GM18520 (cell line): ENCODE measurements around the gene COPZ1.
"Not testable (repeated sequence)": the region's sequence is repeated elsewhere in the genome, so short reads cannot be mapped to it uniquely, and the experiment has no call there.

ENCODE experiments used
- ATAC-seq: cut with Tn5 transposase; IDR thresholded peaks from one replicate; pipeline ENCODE4 v1.9.1; 2021; ENCODE audit not compliant: unreplicated experiment

Gene COPZ1

DNA sequence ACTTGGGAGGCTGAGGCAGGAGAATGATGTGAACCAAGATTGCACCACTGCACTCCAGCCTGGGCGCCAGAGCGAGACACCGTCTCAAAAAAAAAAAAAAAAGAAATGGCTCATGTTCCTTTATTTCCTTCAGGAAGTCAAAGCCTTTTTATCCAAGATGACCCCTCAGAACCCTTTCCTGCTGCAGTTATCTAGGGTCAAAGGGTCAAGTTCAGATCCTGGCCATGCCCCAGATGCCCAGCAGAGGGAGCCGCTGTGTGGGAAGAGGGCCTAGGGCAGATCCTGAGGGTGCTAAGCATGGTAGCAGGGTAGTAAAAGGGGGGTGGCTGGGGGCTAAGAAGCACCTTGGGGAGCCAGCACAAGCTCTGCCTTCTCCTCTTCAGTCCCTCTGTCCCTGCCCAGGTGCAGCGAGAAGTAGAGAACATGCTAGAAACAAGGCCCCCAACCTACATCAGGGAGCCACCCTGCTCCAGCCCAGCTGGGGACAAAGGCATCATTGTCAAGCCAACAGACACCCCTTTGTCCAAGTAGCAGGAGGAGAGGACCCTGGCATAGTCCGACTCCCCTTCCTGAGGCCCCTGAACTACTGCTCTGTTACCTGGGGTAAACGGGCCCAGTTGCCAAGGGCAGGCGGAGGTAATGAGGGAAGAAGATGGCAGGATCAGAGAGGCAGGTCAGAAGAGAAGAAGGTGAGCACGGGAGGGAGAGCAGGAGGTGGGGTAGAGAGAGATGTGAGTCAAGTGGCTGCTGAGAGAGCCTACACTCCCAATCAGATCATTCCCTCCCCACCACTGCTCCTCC, 30.6 kb upstream of the COPZ1 start:
- no peak for ATAC-seq

DNA sequence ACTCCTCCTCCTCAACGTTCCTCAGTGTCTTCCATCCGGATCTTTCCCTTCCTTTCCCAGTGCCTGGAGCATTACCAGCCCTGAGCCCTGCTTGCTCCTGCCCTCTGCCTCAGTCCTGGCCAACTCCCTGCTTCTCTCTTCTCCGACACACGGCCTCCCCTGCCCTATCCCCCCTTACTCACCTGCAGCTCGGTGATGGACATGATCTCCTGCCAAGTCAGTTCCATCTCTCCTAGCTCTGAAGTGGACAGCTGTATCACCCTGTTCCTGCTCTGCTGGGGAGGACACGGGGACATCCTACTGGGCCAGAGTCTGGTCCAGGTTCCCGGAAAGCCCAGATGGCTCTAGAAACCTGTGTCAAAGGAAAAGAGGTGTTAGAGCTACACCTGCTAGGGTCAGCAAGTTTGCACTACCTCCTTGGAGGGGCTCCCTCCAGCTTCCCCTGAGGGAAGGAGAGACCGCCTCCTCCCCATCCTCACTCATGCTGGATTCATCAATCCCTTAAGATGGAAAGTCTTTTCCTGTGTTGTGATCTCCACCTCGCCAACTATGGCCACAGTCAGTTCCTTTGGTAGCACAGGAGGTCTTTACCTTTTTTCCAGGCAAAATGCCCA, 29.9 kb upstream of the COPZ1 start:
- ATAC-seq = no peak

DNA sequence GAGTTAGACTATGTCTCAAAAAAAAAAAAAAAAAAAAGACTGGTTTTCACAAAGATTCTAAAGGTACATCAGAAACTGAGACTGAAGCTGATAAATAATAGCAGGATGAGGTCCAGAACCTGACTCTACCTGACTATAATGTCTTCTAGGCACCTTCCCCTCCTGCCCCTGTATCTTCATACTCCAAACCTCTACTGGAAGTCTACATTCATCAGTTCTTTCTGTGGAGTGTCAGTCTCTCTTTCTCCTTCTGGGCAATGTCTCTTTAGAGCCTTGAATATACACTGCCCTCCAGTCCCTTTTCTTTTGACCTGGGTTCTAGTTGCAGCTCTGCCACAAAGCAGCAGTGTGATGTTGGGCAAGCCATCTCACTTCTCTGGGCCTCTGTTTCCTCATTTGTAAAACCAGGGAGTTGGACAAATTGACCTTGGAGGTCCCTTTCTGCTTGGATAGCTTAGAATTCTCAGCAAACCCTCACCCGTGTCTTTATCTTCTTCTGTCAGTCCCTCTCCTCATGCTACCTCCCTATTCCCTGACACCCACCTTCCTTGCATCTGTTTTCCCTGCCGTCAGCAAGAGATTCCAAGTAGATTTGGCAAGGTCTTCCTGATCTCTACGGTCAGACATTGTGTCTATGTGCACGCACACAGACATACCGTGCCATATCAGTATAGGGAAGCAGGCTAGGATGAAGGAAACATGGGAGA, 28.4 kb upstream of the COPZ1 start:
- no peak for ATAC-seq

DNA sequence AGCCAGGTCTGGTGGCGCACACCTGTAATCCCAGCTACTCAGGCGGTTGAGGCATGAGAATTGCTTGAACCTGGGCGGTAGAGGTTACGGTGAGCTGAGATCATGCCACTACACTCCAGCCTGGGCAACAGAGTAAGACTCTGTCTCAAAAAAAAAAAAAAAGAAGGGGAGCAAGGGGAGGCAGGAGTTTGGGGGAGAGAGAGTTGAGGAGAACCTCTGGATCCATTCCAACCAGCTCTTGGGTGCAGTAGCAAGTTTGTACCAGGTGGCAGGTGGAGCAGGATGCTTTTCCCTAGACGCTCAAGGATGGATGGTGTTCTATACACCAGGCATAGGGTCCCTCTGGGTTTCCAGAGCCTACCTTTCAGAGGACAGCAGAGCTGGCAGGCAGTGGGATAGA, 26.0 kb upstream of the COPZ1 start:
- ATAC-seq = no peak

DNA sequence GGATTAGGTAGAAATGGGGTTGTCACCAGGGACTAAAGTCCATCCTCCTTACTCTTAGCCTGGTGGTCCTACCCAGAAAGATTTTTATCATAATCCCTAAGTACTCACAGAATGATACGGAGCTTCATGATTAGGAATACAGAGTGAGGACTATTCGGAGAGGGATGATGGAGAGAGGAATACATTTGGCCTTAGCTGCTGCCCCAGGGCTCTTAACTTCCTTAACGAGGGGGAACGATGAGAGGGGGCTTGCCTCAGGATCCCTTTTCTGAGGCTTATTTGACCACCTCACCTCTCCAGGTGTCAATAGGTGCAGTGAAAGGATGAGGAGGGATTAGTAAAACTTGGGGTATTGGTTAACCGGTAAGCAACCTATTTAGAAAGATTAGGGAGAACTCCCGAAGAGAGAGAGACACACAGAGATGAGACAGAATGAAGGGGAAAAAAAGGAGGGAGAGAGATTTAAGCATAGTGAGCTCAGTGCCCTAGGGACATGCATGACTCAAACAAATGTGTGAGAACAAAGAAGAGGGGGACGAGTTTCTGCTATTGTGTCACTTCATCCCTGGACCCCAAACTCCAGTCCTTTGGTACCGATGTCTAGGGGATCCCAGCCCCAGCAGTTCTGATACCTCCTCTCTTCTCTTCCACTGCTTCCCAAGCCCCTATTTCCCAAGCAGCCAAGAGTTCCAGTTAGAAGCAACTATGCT, 25.3 kb upstream of the COPZ1 start:
- no peak for ATAC-seq

DNA sequence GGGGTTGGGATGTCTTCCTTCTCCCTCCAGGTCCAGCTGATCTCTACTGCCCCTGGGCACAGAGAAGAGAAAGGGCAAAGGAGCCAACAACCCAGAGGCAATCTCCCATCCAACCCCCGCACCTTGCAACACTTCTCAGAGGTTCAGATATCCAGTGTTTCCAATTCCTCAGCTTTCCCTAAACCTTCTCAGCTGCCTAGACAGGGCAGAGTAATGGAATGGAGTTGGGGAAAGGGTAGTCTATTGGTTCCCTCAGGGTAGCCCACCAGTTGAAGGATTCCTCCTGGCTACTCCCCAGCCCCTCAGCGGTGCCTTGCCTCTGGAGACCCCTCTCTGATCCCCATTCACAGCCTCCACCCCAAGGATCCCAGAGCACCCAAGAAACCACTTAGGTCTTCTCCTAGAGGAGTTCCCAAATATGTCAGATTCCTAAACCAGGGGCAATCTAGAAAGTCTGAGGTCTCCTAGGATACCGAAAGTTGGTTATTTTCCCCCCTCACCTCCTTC, 24.7 kb upstream of the COPZ1 start:
- ATAC-seq = no peak

DNA sequence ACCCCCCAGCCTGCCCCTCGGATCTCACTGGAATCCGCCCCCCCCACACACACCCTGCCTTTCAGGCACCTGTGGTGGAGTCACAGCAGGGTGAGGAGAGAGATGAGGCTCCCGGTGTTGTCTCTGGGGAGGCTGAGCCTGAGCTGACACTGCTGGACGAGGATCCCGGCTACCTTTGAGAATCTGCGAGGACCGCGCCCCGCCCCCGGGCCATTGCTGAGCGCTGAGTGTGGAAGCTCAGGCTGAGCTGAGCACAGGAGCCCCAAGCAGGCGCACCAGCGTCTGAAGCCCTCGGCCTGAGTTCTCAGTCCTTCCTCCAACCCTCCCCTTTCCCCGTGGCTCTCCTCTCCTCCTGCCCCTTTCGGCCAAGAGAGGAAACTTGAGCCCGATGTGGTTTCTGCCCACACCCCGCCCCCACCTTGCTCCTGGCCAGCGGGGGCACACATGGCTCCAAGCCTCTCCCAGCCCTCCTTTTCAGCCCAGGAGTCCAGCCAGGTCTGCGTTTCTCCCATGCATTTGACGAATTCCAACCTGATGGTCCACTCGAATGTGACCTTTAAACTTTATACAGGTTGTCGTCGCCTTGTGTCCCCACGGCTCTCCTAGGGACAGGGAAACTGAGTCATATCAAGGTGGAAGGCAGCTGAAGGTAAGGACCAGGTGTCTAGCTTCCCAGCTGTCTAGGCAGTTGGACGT, 24.1 kb upstream of the COPZ1 start, which contains the start of gene NFE2:
Gene NFE2, minus strand, starts transcription at position 284 of the 696 bp plus-strand sequence. CDS start 5,767 bp downstream, outside the sequence.
- no peak for ATAC-seq

DNA sequence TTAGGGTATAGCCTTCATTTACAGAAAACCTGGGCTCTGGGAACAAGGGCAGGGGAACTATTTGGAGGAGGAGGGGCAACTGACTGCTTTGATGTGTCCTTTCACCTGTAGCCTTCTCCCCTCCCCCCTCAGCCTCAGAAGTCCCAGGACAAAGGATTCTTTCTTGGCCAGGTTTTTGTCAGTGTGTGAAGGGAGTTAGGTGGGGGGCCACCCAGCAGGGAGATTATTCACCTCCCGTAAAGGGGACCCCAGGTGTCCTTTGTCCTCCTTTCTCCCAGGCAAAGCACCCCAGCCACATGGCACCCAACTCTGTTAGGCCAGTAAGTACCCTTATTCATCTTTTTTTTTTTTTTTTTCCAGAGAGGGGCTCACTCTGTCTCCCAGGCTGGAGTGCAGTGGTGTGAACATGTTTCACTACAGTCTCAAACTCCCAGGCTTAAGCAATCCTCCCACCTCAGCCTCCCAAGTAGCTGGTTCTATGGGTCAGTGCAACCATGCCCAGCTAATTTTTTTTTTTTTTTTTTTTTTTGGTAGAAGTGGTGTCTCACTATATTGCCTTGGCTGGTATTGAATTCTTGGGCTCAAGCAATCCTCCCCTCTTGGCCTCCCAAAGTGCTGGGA, 23.4 kb upstream of the COPZ1 start:
- ATAC-seq = no peak

DNA sequence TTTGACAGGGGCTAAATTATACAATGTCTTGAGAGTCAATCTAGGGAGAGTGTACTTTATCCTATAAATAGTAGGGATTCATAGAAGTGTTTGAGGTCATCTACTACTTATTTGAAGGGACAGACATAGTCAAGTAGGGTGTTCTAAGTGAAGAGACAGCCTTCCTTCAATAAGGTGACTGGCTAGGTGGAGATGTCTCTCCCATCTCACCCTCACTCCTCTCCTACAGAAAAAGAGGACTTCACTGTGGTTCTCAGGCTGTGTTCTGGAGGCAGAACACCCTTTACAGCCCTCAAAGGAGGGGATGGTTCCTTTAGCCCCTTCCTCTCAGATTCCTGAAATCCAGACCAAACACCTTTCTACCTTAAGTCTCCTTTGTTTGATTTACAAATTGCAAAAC, 21.3 kb upstream of the COPZ1 start:
- ATAC-seq = no peak

DNA sequence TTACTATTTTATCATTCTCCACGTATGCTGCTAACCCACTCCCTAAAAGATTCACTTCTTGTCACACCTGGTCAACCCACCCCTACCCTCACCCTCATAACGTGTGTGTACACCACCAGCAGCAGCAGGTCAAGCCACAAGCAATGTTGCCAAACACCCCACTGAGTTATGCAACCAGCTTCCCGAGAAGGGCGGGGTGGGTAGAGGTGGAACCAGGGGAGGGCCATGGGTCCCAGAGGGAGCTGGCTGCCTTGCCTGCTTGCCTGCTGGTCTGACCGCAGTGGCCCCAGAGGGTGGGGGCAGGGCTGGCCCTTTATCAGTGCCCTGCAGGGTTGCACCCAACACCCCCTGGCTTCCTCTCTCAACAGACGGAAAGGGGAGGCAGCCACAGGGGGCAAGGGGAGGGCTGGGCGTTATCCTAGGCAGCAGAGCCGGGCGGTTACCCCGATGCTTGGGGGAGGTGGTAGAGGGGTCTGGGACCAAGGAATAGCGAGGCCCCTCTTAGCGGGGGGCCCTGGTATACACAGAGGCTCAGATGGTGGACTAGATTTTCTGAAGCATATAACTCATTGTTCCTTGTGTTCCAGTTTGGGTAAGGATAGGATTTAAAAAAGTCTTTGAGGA, 20.6 kb upstream of the COPZ1 start:
- ATAC-seq = no peak

DNA sequence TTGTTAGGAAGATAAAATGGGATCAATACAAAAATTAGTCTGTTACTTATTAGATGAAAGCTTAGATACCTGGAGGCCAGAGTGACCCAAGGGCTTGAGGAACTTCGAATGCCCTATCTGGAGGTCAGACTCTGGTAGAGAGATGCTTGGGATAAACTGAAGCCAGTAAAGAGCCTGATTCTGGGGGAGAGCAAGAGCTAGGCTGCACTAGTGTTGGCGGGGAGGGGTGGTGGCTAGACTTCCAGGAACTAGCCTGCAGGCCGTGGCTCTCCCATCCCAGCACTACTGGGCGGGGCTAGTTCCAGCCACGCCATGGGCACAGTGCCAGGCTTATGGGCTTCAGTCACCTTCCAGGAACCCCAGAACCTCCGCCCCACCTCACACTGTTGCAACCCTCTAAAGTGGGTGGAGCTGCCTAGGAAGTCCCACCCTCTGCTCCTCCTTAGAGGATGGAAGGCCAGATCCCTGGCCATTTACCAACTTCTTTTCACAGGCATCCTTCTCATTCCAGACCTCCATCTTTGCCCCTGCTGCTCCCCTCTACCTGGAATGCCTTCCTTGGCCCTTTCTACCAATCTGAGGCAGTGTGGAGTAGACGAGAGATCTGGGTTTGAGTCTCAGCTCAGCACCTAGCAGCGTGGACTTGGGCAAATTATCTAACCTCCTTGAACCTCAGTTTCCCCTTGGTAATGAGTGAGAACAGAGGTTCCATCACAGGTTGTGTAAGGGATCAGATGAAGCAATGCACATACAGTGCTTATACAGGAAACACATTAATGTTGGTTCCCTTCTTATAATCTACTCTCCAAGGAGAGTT, 17.8 kb upstream of the COPZ1 start:
- no peak for ATAC-seq

DNA sequence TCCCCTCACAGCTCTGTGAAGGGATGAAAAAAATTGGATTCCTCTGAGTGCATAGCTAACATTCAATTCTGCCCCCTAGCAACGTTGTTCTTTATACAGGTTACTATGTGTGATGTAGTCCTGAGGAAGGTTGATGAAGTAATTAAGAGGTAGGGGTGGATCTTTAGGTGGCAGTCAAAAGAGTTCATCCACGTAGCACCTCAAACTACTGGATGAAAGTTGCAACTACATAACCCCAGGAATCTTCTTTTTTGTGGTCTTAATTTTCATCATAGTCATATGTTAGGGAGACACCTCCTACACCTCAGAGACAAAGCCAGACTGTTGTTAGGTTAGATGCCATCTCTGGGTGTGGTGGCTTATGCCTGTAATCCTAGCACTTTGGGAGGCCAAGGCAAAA, 13.9 kb upstream of the COPZ1 start:
- ATAC-seq = no peak

DNA sequence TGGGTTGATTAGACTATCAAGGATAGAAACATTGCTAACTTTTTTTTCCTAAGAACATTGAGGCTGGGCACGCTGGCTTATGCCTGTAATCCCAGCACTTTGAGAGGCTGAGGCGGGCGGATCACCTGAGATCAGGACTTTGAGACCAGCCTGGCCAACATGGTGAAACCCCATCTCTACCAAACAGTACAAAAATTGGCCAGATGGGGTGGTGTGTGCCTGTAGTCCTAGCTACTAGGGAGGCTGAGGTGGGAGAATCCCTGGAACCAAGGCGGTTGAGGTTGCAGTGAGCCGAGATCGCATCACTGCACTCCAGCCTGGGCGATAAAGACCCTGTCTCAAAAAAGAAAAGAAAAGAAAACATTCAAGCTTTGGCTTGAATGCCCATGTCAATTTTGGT, 12.6 kb upstream of the COPZ1 start:
- not testable (repeated sequence) for ATAC-seq

DNA sequence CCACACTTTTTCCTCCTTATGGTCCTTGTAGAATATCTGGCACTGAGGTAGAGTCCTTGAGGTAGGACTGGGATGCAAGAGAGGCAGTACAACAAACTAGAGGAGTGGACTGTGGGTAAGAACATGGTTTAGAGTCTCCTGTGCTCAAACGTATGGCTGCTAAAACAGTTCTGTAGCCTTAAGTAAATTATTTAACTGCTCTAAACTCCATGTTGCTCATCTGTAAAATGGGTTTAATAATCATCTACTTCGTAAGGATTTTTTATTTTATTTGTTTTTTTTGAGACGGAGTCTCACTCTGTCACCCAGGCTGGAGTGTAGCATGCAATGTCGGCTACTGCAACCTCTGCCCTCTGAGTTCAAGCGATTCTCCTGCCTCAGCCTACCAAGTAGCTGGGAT, 3.6 kb upstream of the COPZ1 start:
- ATAC-seq = no peak

DNA sequence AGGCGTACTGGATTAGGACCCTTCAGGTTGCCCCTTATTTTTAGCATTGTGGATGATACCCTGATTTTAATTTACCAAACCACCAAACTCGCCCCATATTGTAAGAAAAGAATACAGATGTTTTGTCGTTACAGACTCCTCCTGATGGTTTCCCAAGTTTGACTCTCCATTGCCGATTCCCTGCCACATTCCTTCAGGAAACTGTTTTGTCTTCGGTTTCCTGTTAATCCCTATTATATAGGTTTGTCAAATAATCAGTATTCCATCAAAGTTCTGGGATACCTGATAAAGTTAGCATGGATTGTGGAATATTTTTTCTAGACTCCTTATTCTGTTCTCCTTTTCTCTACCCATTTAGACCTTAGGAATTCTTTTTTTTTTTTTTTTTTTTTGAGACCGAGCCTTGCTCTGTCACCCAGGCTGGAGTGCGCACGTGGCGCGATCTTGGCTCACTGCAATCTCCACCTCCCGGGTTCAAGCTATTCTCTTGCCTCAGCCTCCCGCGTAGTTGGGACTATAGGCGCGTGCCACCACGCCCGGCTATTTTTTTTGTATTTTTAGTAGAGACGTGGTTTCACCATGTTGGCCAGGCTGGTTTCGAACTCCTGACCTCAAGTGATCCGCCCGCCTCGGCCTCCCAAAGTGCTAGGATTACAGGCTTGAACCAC, 645 bp downstream of the COPZ1 start:
- not testable (repeated sequence) for ATAC-seq

DNA sequence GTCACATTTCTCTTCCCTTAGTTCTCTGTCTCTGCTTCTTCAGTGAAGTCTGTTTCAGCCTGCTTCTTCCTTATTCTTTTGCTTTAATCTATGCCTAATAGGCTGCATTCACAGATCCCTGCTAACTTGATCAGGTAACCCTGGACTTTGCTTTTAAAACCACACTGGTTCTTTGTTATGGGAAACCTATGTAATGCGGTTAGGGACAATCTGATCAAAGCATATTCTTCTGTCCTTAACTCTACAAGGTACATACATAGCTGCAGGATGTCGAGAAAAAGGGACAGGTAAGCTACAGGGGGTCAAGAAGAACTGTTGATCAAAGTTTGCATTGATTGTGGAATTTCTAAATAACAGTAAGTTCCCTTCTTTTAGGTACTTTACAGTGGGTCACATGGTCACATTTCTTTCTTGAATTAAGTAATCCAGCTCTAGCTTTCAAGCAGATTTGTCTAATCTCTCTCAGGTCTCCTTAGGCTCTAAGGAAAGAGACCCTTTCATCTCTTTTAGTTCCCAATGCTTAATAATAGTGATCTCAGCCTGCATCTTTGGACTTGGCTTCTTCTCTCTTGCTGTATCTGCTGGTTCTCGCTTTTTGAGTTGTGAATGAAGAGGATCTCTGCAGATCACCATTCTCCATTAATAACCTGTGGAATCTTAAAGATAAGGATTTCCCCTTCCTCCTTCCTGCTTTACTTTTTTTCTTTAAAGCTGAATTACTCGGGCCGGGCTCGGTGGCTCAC, 3.8 kb downstream of the COPZ1 start:
- ATAC-seq = no peak

DNA sequence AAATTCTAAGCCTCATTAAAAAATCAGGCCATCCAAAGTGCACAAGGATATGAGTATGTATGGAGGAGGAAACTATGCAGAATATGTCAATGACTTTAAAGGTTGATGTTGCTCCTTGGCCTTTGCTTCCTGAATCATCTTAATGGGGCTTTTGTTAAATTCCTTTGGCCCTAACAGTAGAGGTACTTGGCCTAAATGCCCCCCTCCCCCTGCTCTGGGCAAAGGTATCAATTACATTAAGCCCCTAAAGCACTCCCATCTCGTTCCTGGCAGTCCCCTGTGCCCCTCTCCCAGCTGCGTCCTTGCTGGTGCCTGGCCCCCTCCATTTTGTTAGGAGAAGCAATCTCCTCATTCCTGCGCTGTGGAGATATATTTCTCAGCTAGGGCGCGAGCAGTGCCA, 4.8 kb downstream of the COPZ1 start:
- ATAC-seq = no peak

DNA sequence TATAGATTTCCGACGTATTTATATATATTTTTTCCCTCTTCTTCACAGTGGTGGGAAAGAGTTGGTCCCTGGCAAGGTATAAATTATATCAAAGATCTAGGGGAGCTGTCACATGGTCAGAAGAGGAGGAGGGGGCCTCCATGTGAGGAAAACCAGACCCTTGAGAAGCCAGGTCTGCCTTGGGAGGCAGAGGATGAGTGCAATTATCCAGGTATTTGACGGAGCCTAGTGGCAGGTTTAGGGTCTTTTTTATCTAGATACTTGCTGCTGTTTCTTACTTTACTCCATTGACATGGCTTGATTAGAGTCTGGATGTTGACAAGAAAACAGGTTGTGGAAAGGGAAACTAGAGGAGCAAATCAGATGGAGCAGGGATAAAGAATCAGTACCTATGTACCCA, 5.5 kb downstream of the COPZ1 start:
- ATAC-seq = no peak
